ENCODE measurements around the gene TRPM3. TPM values are rescaled to one million over a fixed set of nuclear protein-coding genes. Genes with fewer than 3 reads are reported as not detected.
A peak's percentile ranks its signal among the peaks of the same experiment; 100 is the strongest.

The TRPM3 gene
- polyA plus RNA-seq, 3 donors = not detected

- TF ChIP-seq CTCF (IDR thresholded peaks at IDR 0.05) = no peak
- Histone ChIP-seq H2AFZ (ENCODE audit: insufficient read depth, low read depth, low read length, poor library complexity, severe bottlenecking) (no peak overlapping the region), H3K27me3 (ENCODE audit: control insufficient read depth in 2 of 2, insufficient read depth in 2 of 2, low read length in 2 of 2) (no peaks in the 10 kb centered on the region), H3K27ac (ENCODE audit: low read depth in 1 of 2, low read length in 2 of 2) (peak overlapping the region in 1 of 2 donors; percentile 55), H3K4me2 (replicated peaks; ENCODE audit: extremely low read depth, low read length, poor library complexity, severe bottlenecking) (peak overlapping the region; percentile 34), H3K79me2 (ENCODE audit: insufficient read depth, low read length) (no peaks in the 10 kb centered on the region), H3K4me3 (replicated peaks in 1 of 3; ENCODE audit: low read depth in 2 of 3, low read length in 3 of 3) (peak overlapping the region in 1 of 3 experiments; percentile 42), H3K36me3 (replicated peaks in 1 of 2; ENCODE audit: control insufficient read depth in 1 of 2, insufficient read depth in 2 of 2, low read length in 2 of 2) (no peaks in the 10 kb centered on the region), H3K9me3 (replicated peaks in 1 of 2; ENCODE audit: control insufficient read depth in 1 of 2, insufficient read depth in 1 of 2, low read length in 2 of 2) (no peaks in the 10 kb centered on the region), H3K9ac (ENCODE audit: insufficient read depth, low read length, poor library complexity, severe bottlenecking) (no peak overlapping the region), H4K20me1 (ENCODE audit: insufficient read depth, low read length) (no peaks in the 10 kb centered on the region), H3K4me1 (ENCODE audit: control insufficient read depth in 1 of 2, insufficient read depth in 2 of 2, low read length in 2 of 2) (peaks cover 12 to 15% of the 10 kb centered on the region in 2 donors)
- H3K27me3 Mint-ChIP-seq (ENCODE audit: low read depth in 3 of 3) = peaks cover 0 to 3% (median 2%) of the 10 kb centered on the region in 3 donors
- peaks cover 3 to 13% (median 7%) of the 10 kb centered on the region in 7 donors for H3K9me3 Mint-ChIP-seq
- peak overlapping the region; percentile 1 to 85 (median 69) for H3K27ac Mint-ChIP-seq
- no peaks in the 10 kb centered on the region for H3K36me3 Mint-ChIP-seq
- H3K4me3 Mint-ChIP-seq = peak overlapping the region in 1 of 2 donors; percentile 64
- intact Hi-C loops (cut with micrococcal nuclease) = loop anchor here (10.0 kb wide), 3 partner anchors 113 to 353 kb away; partner anchors contain the start of gene SMC5 (in 1 of the 2)
- DNase-seq = peak; percentile 81 to 89 (median 88)
- H3K4me1 Mint-ChIP-seq = peaks cover 16% of the 10 kb centered on the region
- WGBS (ENCODE audit: insufficient coverage) = 9% methylated on average over 6 of the region's 9 CpGs
These were observed 513.5 kb downstream of the TRPM3 start for GRCh38 chr9:70607926-70608325.

DNA sequence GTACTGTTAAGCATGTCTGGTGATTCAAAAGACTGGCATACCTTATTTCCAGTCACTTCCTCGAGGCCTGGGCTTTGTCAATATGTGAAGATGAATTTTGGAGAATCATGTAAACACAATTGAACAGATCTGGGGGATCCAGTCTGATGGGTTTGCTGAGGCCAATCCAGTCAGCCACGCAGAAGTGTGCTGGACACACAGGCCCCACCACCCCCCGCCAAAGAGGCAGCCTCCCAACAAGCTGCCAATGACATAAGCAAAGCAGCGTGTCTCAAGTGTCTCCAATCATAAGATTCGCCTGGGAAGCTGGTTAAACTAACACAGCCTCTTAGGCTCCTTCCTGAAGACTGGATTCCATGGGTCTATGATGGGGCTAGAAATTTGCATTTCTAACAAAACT lies 514.1 kb downstream of the TRPM3 start:
- H2AFZ ChIP-seq (ENCODE audit: insufficient read depth, low read depth, low read length, poor library complexity, severe bottlenecking) = no peak overlapping the region
- H3K27me3 ChIP-seq (ENCODE audit: control insufficient read depth in 2 of 2, insufficient read depth in 2 of 2, low read length in 2 of 2) = no peaks in the 10 kb centered on the region
- Mint-ChIP-seq H3K27ac (peak overlapping the region in 4 of 7 donors; percentile 74 to 85 (median 81)), H3K9me3 (peaks cover 3 to 13% (median 7%) of the 10 kb centered on the region in 7 donors), H3K4me3 (no peak overlapping the region), H3K36me3 (no peaks in the 10 kb centered on the region), H3K4me1 (peaks cover 16% of the 10 kb centered on the region), H3K27me3 (ENCODE audit: low read depth in 3 of 3) (peaks cover 0 to 3% (median 2%) of the 10 kb centered on the region in 3 donors)
- H3K4me2 ChIP-seq (replicated peaks; ENCODE audit: extremely low read depth, low read length, poor library complexity, severe bottlenecking) = peak overlapping the region; percentile 34
- no peak overlapping the region for H3K27ac ChIP-seq (ENCODE audit: low read depth in 1 of 2, low read length in 2 of 2)
- DNase-seq = no peak
- no peaks in the 10 kb centered on the region for H3K9me3 ChIP-seq (replicated peaks in 1 of 2; ENCODE audit: control insufficient read depth in 1 of 2, insufficient read depth in 1 of 2, low read length in 2 of 2)
- no peaks in the 10 kb centered on the region for H3K36me3 ChIP-seq (replicated peaks in 1 of 2; ENCODE audit: control insufficient read depth in 1 of 2, insufficient read depth in 2 of 2, low read length in 2 of 2)
- intact Hi-C loops (cut with micrococcal nuclease) = loop anchor here (10.0 kb wide), 3 partner anchors 113 to 353 kb away; partner anchors contain the start of gene SMC5 (in 1 of the 2)
- no peaks in the 10 kb centered on the region for H4K20me1 ChIP-seq (ENCODE audit: insufficient read depth, low read length)
- no peak overlapping the region for H3K9ac ChIP-seq (ENCODE audit: insufficient read depth, low read length, poor library complexity, severe bottlenecking)
- H3K79me2 ChIP-seq (ENCODE audit: insufficient read depth, low read length) = no peaks in the 10 kb centered on the region
- TF ChIP-seq CTCF (IDR thresholded peaks at IDR 0.05) = no peak
- H3K4me1 ChIP-seq (ENCODE audit: control insufficient read depth in 1 of 2, insufficient read depth in 2 of 2, low read length in 2 of 2) = peaks cover 12 to 15% of the 10 kb centered on the region in 2 donors
- 92% methylated on average over 2 of the region's 5 CpGs for WGBS (ENCODE audit: insufficient coverage)
- no peak overlapping the region for H3K4me3 ChIP-seq (replicated peaks in 1 of 3; ENCODE audit: low read depth in 2 of 3, low read length in 3 of 3)

Data from CD14-positive monocyte (primary cell).